Measurements from ENCODE around the gene GP9. TPM values are rescaled to one million over a fixed set of nuclear protein-coding genes. Genes with fewer than 3 reads are reported as not detected.
A peak's percentile ranks its signal among the peaks of the same experiment; 100 is the strongest.

The GP9 gene
- total and polyA plus RNA-seq, 5 donors from 2014 or later = 3.7 TPM; not detected in 4

DNA sequence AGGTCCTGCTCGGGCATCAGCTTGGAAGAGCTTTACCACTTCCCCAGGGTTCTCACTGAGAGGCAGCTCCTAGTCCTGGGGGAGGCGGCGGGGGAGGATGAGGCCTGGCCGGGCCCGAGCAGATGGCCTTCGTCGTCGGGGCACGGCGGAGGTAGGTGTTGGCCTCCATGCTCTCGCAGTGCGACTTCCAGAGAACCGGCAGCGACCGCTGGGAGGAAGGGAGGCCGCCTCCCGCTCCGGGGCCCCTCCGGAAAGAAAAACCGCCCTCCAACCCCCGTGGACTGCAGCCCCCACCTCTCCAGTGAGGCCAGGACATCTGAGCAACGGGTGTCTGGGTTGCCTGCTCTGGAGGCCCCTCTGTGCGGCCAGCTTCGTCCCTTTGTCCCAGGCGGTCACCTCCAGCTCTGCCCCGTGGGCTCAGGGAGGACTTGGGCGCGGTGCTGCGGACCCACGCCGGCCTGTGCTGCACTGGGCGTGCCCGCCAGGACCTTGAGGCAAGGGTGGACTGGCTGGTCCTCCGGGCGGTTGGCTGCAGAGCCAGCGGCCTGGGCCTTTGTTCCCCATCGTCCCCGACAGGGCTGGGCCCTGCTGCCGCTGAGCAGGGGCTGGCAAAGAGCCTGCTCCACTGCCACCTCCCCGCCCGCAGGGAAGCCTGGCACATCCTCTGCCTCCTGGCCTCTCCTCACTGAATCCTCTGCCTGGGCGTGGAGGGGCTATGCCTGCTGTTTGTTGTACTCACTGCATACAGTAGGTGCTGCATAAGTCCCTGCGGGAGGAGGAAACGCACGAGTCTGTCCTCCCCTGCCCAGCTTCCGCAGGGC lies 13.6 kb upstream of the GP9 start:
- Histone ChIP-seq H3K9me3 (ENCODE audit: control insufficient read depth in 2 of 2, low read length in 2 of 2) (no peaks in the 10 kb centered on the region), H3K4me3 (ENCODE audit: low read depth, low read length) (no peak overlapping the region), H3K27me3 (ENCODE audit: control insufficient read depth, insufficient read depth, low read length) (peaks cover 7% of the 10 kb centered on the region), H3K36me3 (ENCODE audit: control insufficient read depth, insufficient read depth, low read length) (no peaks in the 10 kb centered on the region), H3K4me1 (ENCODE audit: control insufficient read depth, insufficient read depth, low read length, poor library complexity, severe bottlenecking) (peaks cover 10% of the 10 kb centered on the region), H3K27ac (ENCODE audit: insufficient read depth, low read length, poor library complexity, severe bottlenecking) (no peak overlapping the region)
- Mint-ChIP-seq H3K27ac (no peak overlapping the region), H3K27me3 (peaks cover 40% of the 10 kb centered on the region), H3K4me1 (peaks cover 2 to 11% (median 5%) of the 10 kb centered on the region in 4 donors), H3K36me3 (peaks cover 10% of the 10 kb centered on the region), H3K4me3 (no peak overlapping the region), H3K9me3 (peaks cover 0 to 7% (median 3%) of the 10 kb centered on the region in 7 donors)
- no peak for ATAC-seq (ENCODE audit: low read depth in 2 of 2)
- no peak for DNase-seq

DNA sequence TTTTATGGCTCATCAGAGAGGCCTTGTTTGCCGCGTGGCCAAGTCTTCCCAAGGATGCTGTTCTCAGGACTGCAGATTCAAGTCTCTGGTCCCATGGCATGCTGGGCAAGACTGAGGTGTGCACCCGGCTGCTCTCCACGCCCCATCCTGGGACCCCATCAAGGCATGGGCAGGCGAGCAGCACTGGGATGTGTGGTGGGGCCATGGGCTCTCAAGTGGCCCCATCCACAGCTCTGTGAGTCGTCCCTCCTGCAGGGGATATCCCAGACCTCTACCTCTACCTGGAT lies 13.1 kb upstream of the GP9 start:
- peaks cover 34% of the 10 kb centered on the region for H3K27me3 Mint-ChIP-seq

DNA sequence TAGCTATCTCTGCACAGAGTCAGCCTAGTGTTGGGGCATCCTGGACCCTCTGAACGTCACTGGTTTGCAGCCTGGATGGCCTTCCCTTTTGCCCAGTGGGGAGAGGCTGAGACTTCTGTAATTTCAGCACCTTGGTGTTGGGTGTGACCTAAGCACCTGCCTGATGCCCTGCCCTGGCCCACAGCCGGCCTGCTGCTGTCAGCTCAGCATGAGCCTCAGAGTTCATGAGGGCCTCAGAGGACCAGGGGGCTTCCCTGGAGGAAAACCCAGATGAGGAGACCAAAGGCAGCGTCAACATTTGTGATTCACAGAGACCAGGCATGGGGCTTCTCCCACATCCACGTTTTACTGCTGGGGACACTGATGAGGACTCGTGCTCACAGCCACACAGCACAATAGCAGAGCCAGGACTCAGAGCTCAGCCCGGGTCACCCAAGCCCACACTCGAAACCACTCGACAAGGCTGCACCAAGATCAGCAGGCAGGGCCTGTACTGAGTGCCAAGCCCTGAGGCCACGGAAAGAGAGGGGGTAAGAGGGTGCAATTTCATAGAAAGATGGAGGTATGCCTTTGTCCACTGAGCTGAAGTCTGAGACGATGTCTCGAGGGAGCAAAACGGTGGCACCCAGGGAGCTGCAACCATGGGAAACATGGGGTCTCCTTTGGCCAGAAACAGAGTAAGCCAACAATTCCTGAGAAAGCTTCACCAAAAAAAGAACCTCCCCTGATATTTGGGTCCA lies 9.9 kb upstream of the GP9 start:
- peaks cover 5% of the 10 kb centered on the region for H3K36me3 Mint-ChIP-seq
- H3K27me3 Mint-ChIP-seq = peaks cover 12% of the 10 kb centered on the region
- H3K27ac Mint-ChIP-seq = no peak overlapping the region
- no peaks in the 10 kb centered on the region for H3K36me3 ChIP-seq (ENCODE audit: control insufficient read depth, insufficient read depth, low read length)
- peaks cover 0 to 14% (median 6%) of the 10 kb centered on the region in 4 donors for H3K4me1 Mint-ChIP-seq
- H3K4me3 Mint-ChIP-seq = no peak overlapping the region
- DNase-seq (no peak), ATAC-seq (ENCODE audit: low read depth in 2 of 2) (no peak)
- H3K4me1 ChIP-seq (ENCODE audit: control insufficient read depth, insufficient read depth, low read length, poor library complexity, severe bottlenecking) = peaks cover 12% of the 10 kb centered on the region
- no peak overlapping the region for H3K4me3 ChIP-seq (ENCODE audit: low read depth, low read length)
- H3K9me3 ChIP-seq (ENCODE audit: control insufficient read depth in 2 of 2, low read length in 2 of 2) = no peaks in the 10 kb centered on the region
- no peak overlapping the region for H3K27ac ChIP-seq (ENCODE audit: insufficient read depth, low read length, poor library complexity, severe bottlenecking)
- peaks cover 0 to 6% (median 3%) of the 10 kb centered on the region in 7 donors for H3K9me3 Mint-ChIP-seq
- H3K27me3 ChIP-seq (ENCODE audit: control insufficient read depth, insufficient read depth, low read length) = no peaks in the 10 kb centered on the region

More for the DNA sequence above, 13.1 kb upstream of the GP9 start:
- no peak for ATAC-seq (ENCODE audit: low read depth in 2 of 2)
- Histone ChIP-seq H3K4me3 (ENCODE audit: low read depth, low read length) (no peak overlapping the region), H3K4me1 (ENCODE audit: control insufficient read depth, insufficient read depth, low read length, poor library complexity, severe bottlenecking) (peaks cover 10% of the 10 kb centered on the region), H3K27ac (ENCODE audit: insufficient read depth, low read length, poor library complexity, severe bottlenecking) (no peak overlapping the region), H3K27me3 (ENCODE audit: control insufficient read depth, insufficient read depth, low read length) (peaks cover 4% of the 10 kb centered on the region), H3K9me3 (ENCODE audit: control insufficient read depth in 2 of 2, low read length in 2 of 2) (no peaks in the 10 kb centered on the region), H3K36me3 (ENCODE audit: control insufficient read depth, insufficient read depth, low read length) (no peaks in the 10 kb centered on the region)
- no peak overlapping the region for H3K27ac Mint-ChIP-seq
- peaks cover 5% of the 10 kb centered on the region for H3K36me3 Mint-ChIP-seq
- H3K4me3 Mint-ChIP-seq = no peak overlapping the region
- DNase-seq = no peak
- H3K4me1 Mint-ChIP-seq = peaks cover 2 to 11% (median 5%) of the 10 kb centered on the region in 4 donors
- H3K9me3 Mint-ChIP-seq = peaks cover 0 to 6% (median 3%) of the 10 kb centered on the region in 7 donors

- DNase-seq (no peak), ATAC-seq (ENCODE audit: low read depth in 2 of 2) (no peak)
- H3K36me3 ChIP-seq (ENCODE audit: control insufficient read depth, insufficient read depth, low read length) = no peaks in the 10 kb centered on the region
- Mint-ChIP-seq H3K9me3 (peaks cover 0 to 6% (median 3%) of the 10 kb centered on the region in 7 donors), H3K4me1 (peaks cover 0 to 14% (median 7%) of the 10 kb centered on the region in 4 donors), H3K27ac (no peak overlapping the region), H3K36me3 (peaks cover 5% of the 10 kb centered on the region), H3K27me3 (peaks cover 12% of the 10 kb centered on the region), H3K4me3 (no peak overlapping the region)
- no peaks in the 10 kb centered on the region for H3K27me3 ChIP-seq (ENCODE audit: control insufficient read depth, insufficient read depth, low read length)
- no peak overlapping the region for H3K4me3 ChIP-seq (ENCODE audit: low read depth, low read length)
- H3K9me3 ChIP-seq (ENCODE audit: control insufficient read depth in 2 of 2, low read length in 2 of 2) = no peaks in the 10 kb centered on the region
- no peak overlapping the region for H3K27ac ChIP-seq (ENCODE audit: insufficient read depth, low read length, poor library complexity, severe bottlenecking)
- H3K4me1 ChIP-seq (ENCODE audit: control insufficient read depth, insufficient read depth, low read length, poor library complexity, severe bottlenecking) = peaks cover 7% of the 10 kb centered on the region
Observed at GRCh38 chr3:129051871-129052340, 8.7 kb upstream of the GP9 start.

DNA sequence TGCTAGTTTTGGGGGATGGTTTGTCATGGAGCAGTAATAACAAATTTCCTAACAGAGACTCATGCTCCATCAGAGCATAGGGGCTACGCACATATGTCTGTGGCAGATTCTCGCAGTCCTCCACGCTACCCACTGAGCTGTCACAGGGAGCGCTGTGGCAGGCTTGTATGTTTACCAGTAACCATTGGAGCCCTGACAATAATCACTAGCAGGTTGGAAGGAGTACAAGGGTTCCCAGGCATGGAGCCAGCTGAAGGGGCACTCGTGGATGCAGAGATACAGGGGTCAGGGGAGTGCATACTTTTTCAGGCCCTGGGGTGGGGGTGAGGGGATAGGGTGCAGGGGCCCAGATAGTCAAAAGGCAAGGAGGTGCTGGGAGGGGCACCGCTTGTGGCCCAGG lies 7.9 kb upstream of the GP9 start:
- H3K36me3 Mint-ChIP-seq = peaks cover 5% of the 10 kb centered on the region
- no peak overlapping the region for H3K27ac ChIP-seq (ENCODE audit: insufficient read depth, low read length, poor library complexity, severe bottlenecking)
- peaks cover 7% of the 10 kb centered on the region for H3K4me1 ChIP-seq (ENCODE audit: control insufficient read depth, insufficient read depth, low read length, poor library complexity, severe bottlenecking)
- peaks cover 0 to 18% (median 10%) of the 10 kb centered on the region in 4 donors for H3K4me1 Mint-ChIP-seq
- H3K27me3 ChIP-seq (ENCODE audit: control insufficient read depth, insufficient read depth, low read length) = no peaks in the 10 kb centered on the region
- H3K36me3 ChIP-seq (ENCODE audit: control insufficient read depth, insufficient read depth, low read length) = no peaks in the 10 kb centered on the region
- ATAC-seq (ENCODE audit: low read depth in 2 of 2) (no peak), DNase-seq (no peak)
- H3K27me3 Mint-ChIP-seq = peaks cover 12% of the 10 kb centered on the region
- H3K9me3 ChIP-seq (ENCODE audit: control insufficient read depth in 2 of 2, low read length in 2 of 2) = no peaks in the 10 kb centered on the region
- H3K9me3 Mint-ChIP-seq = peaks cover 0 to 6% (median 3%) of the 10 kb centered on the region in 7 donors
- peak overlapping the region in 2 of 4 donors; percentile 42 to 66 for H3K4me3 Mint-ChIP-seq
- H3K27ac Mint-ChIP-seq = no peak overlapping the region
- no peak overlapping the region for H3K4me3 ChIP-seq (ENCODE audit: low read depth, low read length)

GRCh38 chr3:129054605-129055104 lies 5.9 kb upstream of the GP9 start:
- Mint-ChIP-seq H3K4me3 (no peak overlapping the region), H3K9me3 (peaks cover 0 to 2% (median 0%) of the 10 kb centered on the region in 7 donors), H3K27me3 (no peaks in the 10 kb centered on the region), H3K4me1 (peaks cover 0 to 18% (median 10%) of the 10 kb centered on the region in 4 donors), H3K27ac (no peak overlapping the region), H3K36me3 (no peaks in the 10 kb centered on the region)
- ATAC-seq (ENCODE audit: low read depth in 2 of 2) = no peak
- no peak for DNase-seq
- peaks cover 7% of the 10 kb centered on the region for H3K4me1 ChIP-seq (ENCODE audit: control insufficient read depth, insufficient read depth, low read length, poor library complexity, severe bottlenecking)
- H3K4me3 ChIP-seq (ENCODE audit: low read depth, low read length) = no peak overlapping the region
- no peaks in the 10 kb centered on the region for H3K27me3 ChIP-seq (ENCODE audit: control insufficient read depth, insufficient read depth, low read length)
- no peaks in the 10 kb centered on the region for H3K9me3 ChIP-seq (ENCODE audit: control insufficient read depth in 2 of 2, low read length in 2 of 2)
- no peaks in the 10 kb centered on the region for H3K36me3 ChIP-seq (ENCODE audit: control insufficient read depth, insufficient read depth, low read length)
- no peak overlapping the region for H3K27ac ChIP-seq (ENCODE audit: insufficient read depth, low read length, poor library complexity, severe bottlenecking)

- no peak overlapping the region for H3K4me3 Mint-ChIP-seq
Observed at GRCh38 chr3:129056451-129057173, 4.0 kb upstream of the GP9 start.

More at GRCh38 chr3:129056451-129057173, 4.0 kb upstream of the GP9 start:
- no peaks in the 10 kb centered on the region for H3K27me3 Mint-ChIP-seq
- H3K27ac Mint-ChIP-seq = peak overlapping the region in 2 of 3 donors; percentile 2 to 48
- H3K4me1 ChIP-seq (ENCODE audit: control insufficient read depth, insufficient read depth, low read length, poor library complexity, severe bottlenecking) = peaks cover 7% of the 10 kb centered on the region
- H3K36me3 Mint-ChIP-seq = no peaks in the 10 kb centered on the region
- no peak overlapping the region for H3K4me3 ChIP-seq (ENCODE audit: low read depth, low read length)
- H3K36me3 ChIP-seq (ENCODE audit: control insufficient read depth, insufficient read depth, low read length) = no peaks in the 10 kb centered on the region
- peaks cover 0 to 18% (median 10%) of the 10 kb centered on the region in 4 donors for H3K4me1 Mint-ChIP-seq
- H3K9me3 ChIP-seq (ENCODE audit: control insufficient read depth in 2 of 2, low read length in 2 of 2) = no peaks in the 10 kb centered on the region
- H3K27ac ChIP-seq (ENCODE audit: insufficient read depth, low read length, poor library complexity, severe bottlenecking) = no peak overlapping the region
- ATAC-seq (ENCODE audit: low read depth in 2 of 2) (no peak), DNase-seq (no peak)
- H3K27me3 ChIP-seq (ENCODE audit: control insufficient read depth, insufficient read depth, low read length) = no peaks in the 10 kb centered on the region
- H3K9me3 Mint-ChIP-seq = peaks cover 0 to 2% (median 0%) of the 10 kb centered on the region in 7 donors
